Keratinocyte (primary cell): ENCODE measurements around the gene ZFP14.

ENCODE experiments used
- CTCF ChIP-seq, 3 experiments: IDR thresholded peaks in 1 of 3; conservative IDR thresholded peaks in 1 of 3; optimal IDR thresholded peaks in 1 of 3; 2 replicates in 2 of 3; 3 replicates in 1 of 3; pipeline versions ENCODE3 to v1.5.1; 2011; ENCODE audit warnings: low read length in 3 of 3, mild to moderate bottlenecking in 3 of 3, moderate library complexity in 2 of 3, control low read depth in 1 of 3, inconsistent platforms in 1 of 3; ENCODE audit not compliant: insufficient read depth in 2 of 3; ENCODE audit errors: extremely low read depth in 1 of 3
- EZH2 ChIP-seq: IDR thresholded peaks from one replicate; pipeline ENCODE4 v1.6.1; 2012; ENCODE audit warnings: inconsistent platforms, mild to moderate bottlenecking, low read length, moderate library complexity

- TF ChIP-seq CTCF (optimal IDR thresholded peaks at IDR 0.05 in 1 of 3, IDR thresholded peaks at IDR 0.05 in 1 of 3, conservative IDR thresholded peaks at IDR 0.05 in 1 of 3; ENCODE audit: extremely low read depth in 1 of 3, insufficient read depth in 2 of 3, low read length in 3 of 3) (peak; percentile 17 to 55 (median 38)), EZH2 (no peak)
Observed at GRCh38 chr19:36378625-36379509, at the start of gene ZFP14.
